Measurements from ENCODE around the gene ZNF665.

- TF ChIP-seq, protein P1, sequence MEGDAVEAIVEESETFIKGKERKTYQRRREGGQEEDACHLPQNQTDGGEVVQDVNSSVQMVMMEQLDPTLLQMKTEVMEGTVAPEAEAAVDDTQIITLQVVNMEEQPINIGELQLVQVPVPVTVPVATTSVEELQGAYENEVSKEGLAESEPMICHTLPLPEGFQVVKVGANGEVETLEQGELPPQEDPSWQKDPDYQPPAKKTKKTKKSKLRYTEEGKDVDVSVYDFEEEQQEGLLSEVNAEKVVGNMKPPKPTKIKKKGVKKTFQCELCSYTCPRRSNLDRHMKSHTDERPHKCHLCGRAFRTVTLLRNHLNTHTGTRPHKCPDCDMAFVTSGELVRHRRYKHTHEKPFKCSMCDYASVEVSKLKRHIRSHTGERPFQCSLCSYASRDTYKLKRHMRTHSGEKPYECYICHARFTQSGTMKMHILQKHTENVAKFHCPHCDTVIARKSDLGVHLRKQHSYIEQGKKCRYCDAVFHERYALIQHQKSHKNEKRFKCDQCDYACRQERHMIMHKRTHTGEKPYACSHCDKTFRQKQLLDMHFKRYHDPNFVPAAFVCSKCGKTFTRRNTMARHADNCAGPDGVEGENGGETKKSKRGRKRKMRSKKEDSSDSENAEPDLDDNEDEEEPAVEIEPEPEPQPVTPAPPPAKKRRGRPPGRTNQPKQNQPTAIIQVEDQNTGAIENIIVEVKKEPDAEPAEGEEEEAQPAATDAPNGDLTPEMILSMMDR (IDR thresholded peaks at IDR 0.05), result no peak
- TF ChIP-seq POLR2A (IDR thresholded peaks at IDR 0.05), result no peak
These were observed 35.5 kb downstream of the ZNF665 start for GRCh38 chr19:53157626-53158025.

Data from esophagus squamous epithelium (tissue), 4 donors.